Upper lobe of left lung (tissue), 6 donors: ENCODE results near the gene ANKRD10. TPM values are rescaled to one million over a fixed set of nuclear protein-coding genes. Genes with fewer than 3 reads are reported as not detected.
A peak's percentile ranks its signal among the peaks of the same experiment; 100 is the strongest.

Source experiments
- ATAC-seq, 2 donors: fragments of 200-7000 bp; cut with Tn5 transposase; one replicate each; pipeline ENCODE4 v1.9.1; 2022; ENCODE audit warnings: mild to moderate bottlenecking in 2 of 2, moderate library complexity in 2 of 2; ENCODE audit not compliant: low FRiP score in 2 of 2
- DNase-seq, 2 donors: peaks; one replicate each; pipeline ENCODE4 v3.0.0-alpha.2; 2019 to 2020
- H3K27ac ChIP-seq, 4 donors: fragments of 200-600 bp; sonication (generic); one replicate each; pipeline ENCODE4 v1.5.1; 2016 to 2019
- H3K27me3 ChIP-seq, 4 donors: fragments of 200-600 bp; sonication (generic); one replicate each; pipeline ENCODE4 v1.5.1; 2017 to 2019
- H3K36me3 ChIP-seq, 4 donors: fragments of 200-600 bp; sonication (generic); one replicate each; pipeline ENCODE4 v1.5.1; 2016 to 2019
- H3K4me1 ChIP-seq, 4 donors: fragments of 200-600 bp; sonication (generic); one replicate each; pipeline ENCODE4 v1.5.1; 2018 to 2019
- H3K4me3 ChIP-seq, 4 donors: fragments of 200-600 bp; sonication (generic); one replicate each; pipeline ENCODE4 v1.5.1; 2017 to 2019; ENCODE audit warnings: mild to moderate bottlenecking in 2 of 4, moderate library complexity in 1 of 4
- H3K9me3 ChIP-seq, 4 donors: fragments of 200-600 bp; sonication (generic); one replicate each; pipeline ENCODE4 v1.5.1; 2018 to 2019
- CTCF ChIP-seq, 6 experiments: fragments of 450-650 bp in 4 of 6; fragments of 200-600 bp in 2 of 6; sonication (generic) in 2 of 6; IDR thresholded peaks; one replicate each; pipeline ENCODE4 v1.5.1; 2016 to 2019; ENCODE audit warnings: antibody characterized with exemption in 6 of 6
- EP300 ChIP-seq, 4 donors: sonication (generic); formaldehyde crosslinking; IDR thresholded peaks; one replicate each; pipeline ENCODE4 v1.5.1; 2017; ENCODE audit warnings: antibody characterized with exemption in 4 of 4, control low read depth in 2 of 4
- POLR2A ChIP-seq, 4 donors: fragments of 450-650 bp; IDR thresholded peaks; one replicate each; pipeline ENCODE4 v1.5.1; 2016 to 2017; ENCODE audit warnings: antibody characterized with exemption in 4 of 4, mild to moderate bottlenecking in 2 of 4
- POLR2AphosphoS5 ChIP-seq, 2 donors: sonication (generic); formaldehyde crosslinking; IDR thresholded peaks; one replicate each; pipeline ENCODE4 v1.5.1; 2017; ENCODE audit warnings: antibody characterized with exemption in 2 of 2
- WGBS, 2 donors: methylation state at CpG; one replicate each; pipeline ENCODE4 v1.1.5; 2017 to 2018; 5-methylcytosine and 5-hydroxymethylcytosine counted together
- total RNA-seq, 6 donors: library from RNA; depleted of rRNA in 4 of 6; stranded (reverse); fragments of >200 nt in 4 of 6; gene quantifications; one replicate each; pipeline versions ENCODE4 v1.1.0 to v1.2.1, GENCODE V29; 2016 to 2021
- donor health status: DM: no; HTN: no; CAD: no; lungs with moderate emphysema.
- donor health status: DM: no; HTN: yes; CAD: no; lungs with severe emphysema.

The ANKRD10 gene
- total RNA-seq, 6 donors from 2014 or later: 91.4 to 190 (median 107) TPM

- Histone ChIP-seq H3K27me3 (no peaks in the 10 kb centered on the region), H3K27ac (no peak overlapping the region), H3K4me1 (no peaks in the 10 kb centered on the region), H3K36me3 (no peaks in the 10 kb centered on the region), H3K4me3 (no peak overlapping the region), H3K9me3 (peaks cover 12 to 21% (median 17%) of the 10 kb centered on the region in 4 donors)
- DNase-seq (peak in 1 of 2 donors; percentile 55), ATAC-seq (no peak)
- 94% methylated on average over 19 to 23 of the region's 23 CpGs for WGBS, 2 donors
- no peak for TF ChIP-seq EP300 (IDR thresholded peaks at IDR 0.05)
- no peak for TF ChIP-seq POLR2A (IDR thresholded peaks at IDR 0.05)
- no peak for TF ChIP-seq CTCF (IDR thresholded peaks at IDR 0.05)
- TF ChIP-seq POLR2AphosphoS5 (IDR thresholded peaks at IDR 0.05): no peak
Observed at GRCh38 chr13:110936519-110936918, 21.6 kb upstream of the ANKRD10 start.

- 89 to 91% methylated on average over 3 of the region's 3 CpGs for WGBS, 2 donors
Observed at GRCh38 chr13:110932588-110932987, 17.7 kb upstream of the ANKRD10 start.

GRCh38 chr13:110929104-110929777 lies 14.4 kb upstream of the ANKRD10 start:
- Histone ChIP-seq H3K4me1 (no peaks in the 10 kb centered on the region), H3K36me3 (no peaks in the 10 kb centered on the region), H3K27me3 (no peaks in the 10 kb centered on the region), H3K4me3 (no peak overlapping the region), H3K27ac (no peak overlapping the region), H3K9me3 (peaks cover 12 to 20% (median 16%) of the 10 kb centered on the region in 4 donors)
- DNase-seq (no peak), ATAC-seq (peak in 1 of 2 donors; percentile 52)
- WGBS, 2 donors: 70 to 91% methylated on average over 3 of the region's 3 CpGs
- no peak for TF ChIP-seq POLR2A (IDR thresholded peaks at IDR 0.05)
- TF ChIP-seq EP300 (IDR thresholded peaks at IDR 0.05): no peak
- TF ChIP-seq CTCF (IDR thresholded peaks at IDR 0.05): no peak
- TF ChIP-seq POLR2AphosphoS5 (IDR thresholded peaks at IDR 0.05): no peak

More at GRCh38 chr13:110932588-110932987, 17.7 kb upstream of the ANKRD10 start:
- no peak overlapping the region for H3K4me3 ChIP-seq
- no peak overlapping the region for H3K27ac ChIP-seq
- H3K4me1 ChIP-seq: no peaks in the 10 kb centered on the region
- no peaks in the 10 kb centered on the region for H3K27me3 ChIP-seq
- H3K36me3 ChIP-seq: no peaks in the 10 kb centered on the region
- H3K9me3 ChIP-seq: peaks cover 12 to 21% (median 17%) of the 10 kb centered on the region in 4 donors
- ATAC-seq (no peak), DNase-seq (no peak)
- TF ChIP-seq EP300 (IDR thresholded peaks at IDR 0.05) (no peak), POLR2AphosphoS5 (IDR thresholded peaks at IDR 0.05) (no peak), CTCF (IDR thresholded peaks at IDR 0.05) (no peak), POLR2A (IDR thresholded peaks at IDR 0.05) (no peak)

GRCh38 chr13:110925023-110925612 lies 10.2 kb upstream of the ANKRD10 start:
- Histone ChIP-seq H3K9me3 (no peaks in the 10 kb centered on the region), H3K4me1 (no peaks in the 10 kb centered on the region), H3K36me3 (no peaks in the 10 kb centered on the region), H3K4me3 (no peak overlapping the region), H3K27ac (no peak overlapping the region), H3K27me3 (no peaks in the 10 kb centered on the region)
- no peak for TF ChIP-seq CTCF (IDR thresholded peaks at IDR 0.05)
- no peak for TF ChIP-seq POLR2AphosphoS5 (IDR thresholded peaks at IDR 0.05)
- no peak for TF ChIP-seq POLR2A (IDR thresholded peaks at IDR 0.05)
- TF ChIP-seq EP300 (IDR thresholded peaks at IDR 0.05): no peak
- ATAC-seq (no peak), DNase-seq (no peak)
- 70 to 71% methylated on average over 8 of the region's 8 CpGs for WGBS, 2 donors

GRCh38 chr13:110924639-110924934 lies 9.7 kb upstream of the ANKRD10 start:
- Histone ChIP-seq H3K4me1 (no peaks in the 10 kb centered on the region), H3K36me3 (no peaks in the 10 kb centered on the region), H3K27ac (no peak overlapping the region), H3K9me3 (no peaks in the 10 kb centered on the region), H3K4me3 (no peak overlapping the region), H3K27me3 (no peaks in the 10 kb centered on the region)
- no peak for TF ChIP-seq EP300 (IDR thresholded peaks at IDR 0.05)
- no peak for TF ChIP-seq POLR2A (IDR thresholded peaks at IDR 0.05)
- no peak for TF ChIP-seq POLR2AphosphoS5 (IDR thresholded peaks at IDR 0.05)
- TF ChIP-seq CTCF (IDR thresholded peaks at IDR 0.05): no peak
- ATAC-seq (no peak), DNase-seq (no peak)
- WGBS, 2 donors: 88 to 89% methylated on average over 4 of the region's 4 CpGs
